Naive B cell (primary cell): ENCODE measurements around the gene TMEM52. TPM values are rescaled to one million over a fixed set of nuclear protein-coding genes. Genes with fewer than 3 reads are reported as not detected.

Source experiments
- ATAC-seq, 2 donors: fragments of 150-1000 bp; cut with Tn5 transposase; 2 replicates each; pipeline ENCODE4 v1.10.0; 2021; ENCODE audit warnings: low read depth in 2 of 2, mild to moderate bottlenecking in 2 of 2, moderate library complexity in 2 of 2
- DNase-seq: peaks from one replicate; pipeline ENCODE4 v3.0.0; 2022
- H3K27ac Mint-ChIP-seq, 6 donors: one replicate each; pipeline ENCODE4 v1.8.0; 2020 to 2022; ENCODE audit warnings: mild to moderate bottlenecking in 6 of 6, mixed read lengths in 6 of 6, moderate library complexity in 5 of 6, inconsistent platforms in 2 of 6
- H3K27me3 Mint-ChIP-seq, 3 donors: one replicate each; pipeline ENCODE4 v1.8.0; 2021 to 2022; ENCODE audit warnings: mixed read lengths in 3 of 3, mild to moderate bottlenecking in 1 of 3
- H3K36me3 Mint-ChIP-seq, 2 donors: one replicate each; pipeline ENCODE4 v1.8.0; 2020 to 2022; ENCODE audit warnings: mixed read lengths in 2 of 2, inconsistent platforms in 1 of 2, mild to moderate bottlenecking in 1 of 2
- H3K4me1 Mint-ChIP-seq, 3 donors: one replicate each; pipeline ENCODE4 v1.8.0; 2020 to 2022; ENCODE audit warnings: mixed read lengths in 3 of 3, inconsistent platforms in 1 of 3, mild to moderate bottlenecking in 1 of 3, moderate library complexity in 1 of 3
- H3K4me3 Mint-ChIP-seq, 8 donors: one replicate each; pipeline ENCODE4 v1.8.0; 2020 to 2022; ENCODE audit warnings: mild to moderate bottlenecking in 8 of 8, mixed read lengths in 8 of 8, moderate library complexity in 8 of 8, inconsistent platforms in 2 of 8
- H3K9me3 Mint-ChIP-seq, 7 donors: one replicate each; pipeline ENCODE4 v1.8.0; 2020 to 2022; ENCODE audit warnings: mixed read lengths in 7 of 7, mild to moderate bottlenecking in 5 of 7, inconsistent platforms in 2 of 7, moderate library complexity in 1 of 7
- polyA plus RNA-seq, 6 donors: library from polyadenylated mRNA; unstranded; fragments of 300-500 nt; fragmentation: Illumina TruSeq; gene quantifications; one replicate each; pipeline ENCODE4 v1.2.3, GENCODE V29; 2021; ENCODE audit warnings: low read depth in 6 of 6

TMEM52 gene
- polyA plus RNA-seq, 6 donors from 2014 or later: 0.28 to 0.31 TPM; not detected in 4

DNA sequence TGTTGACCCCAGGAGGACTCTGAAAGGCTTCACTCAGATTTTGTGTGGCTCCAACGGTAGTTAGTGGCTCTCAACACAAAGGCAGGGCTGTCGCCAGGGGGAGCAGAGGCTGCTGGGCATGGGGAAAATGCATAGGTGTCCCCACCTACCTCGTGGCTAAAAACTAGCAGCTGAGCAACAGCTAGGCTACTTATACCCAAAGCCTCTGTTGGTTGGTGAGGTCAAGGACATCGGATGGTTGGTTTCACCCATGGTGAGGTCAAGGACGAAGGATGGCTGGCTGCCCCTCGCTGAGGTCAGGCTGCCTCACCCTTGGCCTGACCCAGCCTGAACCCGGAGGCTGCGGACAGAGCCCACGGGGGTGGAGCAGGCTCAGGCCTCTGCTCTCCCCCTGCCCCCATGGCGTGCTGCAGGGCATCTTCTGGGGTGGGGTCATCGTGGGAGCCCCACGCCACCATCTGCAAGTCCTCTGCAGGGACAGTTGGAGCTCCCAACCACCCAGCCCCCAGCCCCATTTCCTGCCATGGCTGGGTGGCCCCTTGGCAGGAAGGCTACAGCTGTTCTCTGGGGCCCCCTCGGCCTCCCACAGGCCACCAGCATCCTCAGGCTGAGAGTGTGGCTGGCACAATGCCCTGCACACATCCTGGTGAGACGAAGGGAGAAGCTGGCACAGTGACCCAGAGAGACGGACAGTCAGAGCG, 19.7 kb downstream of the TMEM52 start:
- Mint-ChIP-seq H3K9me3 (peaks cover 0 to 1% (median 0%) of the 10 kb centered on the region in 7 donors), H3K4me1 (peaks cover 37 to 45% (median 42%) of the 10 kb centered on the region in 3 donors), H3K36me3 (no peaks in the 10 kb centered on the region), H3K4me3 (peak overlapping the region in 2 of 8 donors; percentile 35 to 65), H3K27ac (peak overlapping the region in 2 of 6 donors; percentile 29 to 44), H3K27me3 (no peaks in the 10 kb centered on the region)
- ATAC-seq: peak; percentile 48 to 62
- no peak for DNase-seq

DNA sequence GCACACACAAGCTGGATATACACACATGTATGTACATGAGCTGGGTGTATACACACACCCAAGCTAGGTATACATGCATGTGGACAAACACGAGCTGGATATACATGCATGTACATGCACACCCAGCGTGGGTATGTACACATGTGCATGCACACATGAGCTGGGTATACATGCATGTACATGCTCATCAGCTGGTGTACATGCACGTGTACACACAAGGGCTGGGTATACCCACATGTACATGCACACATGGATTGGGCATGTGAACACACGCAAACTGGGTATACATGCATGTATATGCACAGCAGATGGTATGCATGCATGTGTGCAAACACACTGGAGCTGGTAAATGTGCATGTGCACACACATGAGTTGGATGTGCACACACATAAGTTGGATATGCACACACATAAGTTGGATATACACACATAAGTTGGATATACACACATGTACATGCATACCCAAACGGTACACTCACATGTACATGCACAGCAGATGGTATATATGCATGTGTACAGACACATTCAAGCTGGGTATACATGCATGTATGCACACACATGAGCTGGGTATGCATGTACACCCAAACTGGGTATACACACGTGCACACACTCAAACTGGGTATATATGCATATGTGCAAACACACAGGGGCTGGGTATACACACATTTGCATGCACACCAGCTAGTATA, 20.7 kb downstream of the TMEM52 start:
- Mint-ChIP-seq H3K4me3 (no peak overlapping the region), H3K27ac (peak overlapping the region in 1 of 6 donors; percentile 29), H3K36me3 (no peaks in the 10 kb centered on the region), H3K9me3 (peaks cover 0 to 1% (median 0%) of the 10 kb centered on the region in 7 donors), H3K27me3 (no peaks in the 10 kb centered on the region), H3K4me1 (peaks cover 42 to 51% (median 49%) of the 10 kb centered on the region in 3 donors)
- ATAC-seq (no peak), DNase-seq (no peak)

GRCh38 chr1:1895456-1896336, 23.4 kb downstream of the TMEM52 start:
- H3K4me1 Mint-ChIP-seq: peaks cover 48 to 55% (median 55%) of the 10 kb centered on the region in 3 donors
- peak overlapping the region in 4 of 6 donors; percentile 7 to 78 (median 52) for H3K27ac Mint-ChIP-seq

GRCh38 chr1:1895060-1895418, 24.0 kb downstream of the TMEM52 start:
- H3K4me1 Mint-ChIP-seq: peaks cover 48 to 55% (median 54%) of the 10 kb centered on the region in 3 donors
- H3K36me3 Mint-ChIP-seq: no peaks in the 10 kb centered on the region
- DNase-seq (no peak), ATAC-seq (no peak)
- no peaks in the 10 kb centered on the region for H3K27me3 Mint-ChIP-seq
- H3K27ac Mint-ChIP-seq: peak overlapping the region in 5 of 6 donors; percentile 75 to 91 (median 78)
- H3K4me3 Mint-ChIP-seq: peak overlapping the region in 5 of 8 donors; percentile 19 to 80 (median 68)
- peaks cover 0 to 1% (median 0%) of the 10 kb centered on the region in 7 donors for H3K9me3 Mint-ChIP-seq

More at GRCh38 chr1:1895456-1896336, 23.4 kb downstream of the TMEM52 start:
- Mint-ChIP-seq H3K27me3 (no peaks in the 10 kb centered on the region), H3K36me3 (no peaks in the 10 kb centered on the region), H3K4me3 (peak overlapping the region in 7 of 8 donors; percentile 23 to 76 (median 47)), H3K9me3 (peaks cover 0 to 1% (median 0%) of the 10 kb centered on the region in 7 donors)
- DNase-seq: peak; percentile 37
- ATAC-seq: peak in 1 of 2 donors; percentile 27

GRCh38 chr1:1894354-1895059, 24.6 kb downstream of the TMEM52 start:
- Mint-ChIP-seq H3K27me3 (no peaks in the 10 kb centered on the region), H3K9me3 (peaks cover 0 to 1% (median 0%) of the 10 kb centered on the region in 7 donors), H3K36me3 (no peaks in the 10 kb centered on the region), H3K4me1 (peaks cover 44 to 56% (median 49%) of the 10 kb centered on the region in 3 donors), H3K27ac (peak overlapping the region in 5 of 6 donors; percentile 75 to 96 (median 78)), H3K4me3 (peak overlapping the region in 6 of 8 donors; percentile 36 to 80 (median 56))
- no peak for ATAC-seq
- no peak for DNase-seq

- H3K36me3 Mint-ChIP-seq: no peaks in the 10 kb centered on the region
- no peak for DNase-seq
- no peaks in the 10 kb centered on the region for H3K27me3 Mint-ChIP-seq
- peak overlapping the region in 2 of 8 donors; percentile 29 to 91 for H3K4me3 Mint-ChIP-seq
- H3K4me1 Mint-ChIP-seq: peaks cover 45 to 58% (median 48%) of the 10 kb centered on the region in 3 donors
- no peak overlapping the region for H3K27ac Mint-ChIP-seq
- peaks cover 0 to 1% (median 0%) of the 10 kb centered on the region in 7 donors for H3K9me3 Mint-ChIP-seq
- no peak for ATAC-seq
Measured at GRCh38 chr1:1893997-1894353, 25.1 kb downstream of the TMEM52 start.

DNA sequence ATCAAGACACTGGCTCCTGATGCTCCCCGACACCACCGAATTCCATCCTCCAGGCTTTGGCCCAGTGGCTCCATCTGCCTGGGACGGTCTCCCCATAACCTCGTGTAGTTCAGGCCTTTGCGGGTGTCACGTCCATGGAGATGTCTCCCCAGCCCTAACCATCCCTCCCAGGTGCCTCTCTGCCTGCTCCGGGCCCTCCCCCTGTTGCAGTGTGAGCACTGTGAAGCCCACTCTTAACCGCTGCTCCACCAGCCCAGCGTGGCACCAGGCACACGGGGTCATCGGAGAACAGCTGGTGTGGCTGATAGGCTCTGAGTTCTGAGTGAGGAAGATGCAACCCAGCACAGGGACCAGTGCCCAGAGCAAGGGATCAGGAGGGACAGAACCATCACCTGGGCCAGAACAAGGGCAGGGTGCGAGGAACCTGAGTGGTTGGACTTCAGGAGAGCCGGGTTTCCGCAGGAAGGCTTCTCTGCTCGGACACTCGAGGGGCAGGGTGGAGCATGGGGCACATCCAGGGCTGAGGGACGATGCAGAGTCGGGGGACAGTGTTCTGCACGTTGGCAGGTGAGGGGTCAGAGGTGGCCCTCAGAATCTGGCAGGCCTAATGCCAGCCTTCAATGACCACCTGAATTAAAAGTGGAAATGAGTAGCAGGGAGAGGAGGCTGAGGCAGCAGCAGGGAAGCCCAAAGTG, 25.6 kb downstream of the TMEM52 start:
- DNase-seq (no peak), ATAC-seq (no peak)
- H3K9me3 Mint-ChIP-seq: peaks cover 0 to 1% (median 0%) of the 10 kb centered on the region in 7 donors
- H3K4me3 Mint-ChIP-seq: peak overlapping the region in 7 of 8 donors; percentile 29 to 91 (median 59)
- H3K27ac Mint-ChIP-seq: peak overlapping the region in 4 of 6 donors; percentile 76 to 88 (median 80)
- H3K4me1 Mint-ChIP-seq: peaks cover 48 to 60% (median 52%) of the 10 kb centered on the region in 3 donors
- no peaks in the 10 kb centered on the region for H3K36me3 Mint-ChIP-seq
- H3K27me3 Mint-ChIP-seq: no peaks in the 10 kb centered on the region

DNA sequence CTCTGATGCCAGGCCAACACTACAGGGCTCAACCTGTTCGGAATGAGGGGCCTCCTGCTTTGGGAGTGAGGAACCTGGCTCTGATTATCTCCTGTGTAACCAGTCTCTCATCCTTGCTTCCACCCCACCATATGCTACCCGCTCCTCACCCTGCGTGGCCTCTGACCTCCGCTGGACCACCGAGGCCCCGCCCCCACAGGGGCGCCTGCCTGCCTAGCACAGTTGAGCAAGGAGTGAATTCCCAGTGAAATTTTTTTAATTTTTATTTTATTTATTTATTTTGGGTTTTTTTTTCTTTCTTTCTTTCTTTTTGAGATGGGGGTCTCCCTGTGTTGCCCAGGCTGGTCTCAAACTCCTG, 26.3 kb downstream of the TMEM52 start:
- H3K4me3 Mint-ChIP-seq: peak overlapping the region; percentile 86 to 95 (median 92)
- no peak for ATAC-seq
- no peak for DNase-seq
- H3K4me1 Mint-ChIP-seq: peaks cover 49 to 62% (median 59%) of the 10 kb centered on the region in 3 donors
- H3K36me3 Mint-ChIP-seq: no peaks in the 10 kb centered on the region
- H3K27ac Mint-ChIP-seq: peak overlapping the region in 4 of 6 donors; percentile 94 to 98 (median 98)
- no peaks in the 10 kb centered on the region for H3K9me3 Mint-ChIP-seq
- no peaks in the 10 kb centered on the region for H3K27me3 Mint-ChIP-seq

DNA sequence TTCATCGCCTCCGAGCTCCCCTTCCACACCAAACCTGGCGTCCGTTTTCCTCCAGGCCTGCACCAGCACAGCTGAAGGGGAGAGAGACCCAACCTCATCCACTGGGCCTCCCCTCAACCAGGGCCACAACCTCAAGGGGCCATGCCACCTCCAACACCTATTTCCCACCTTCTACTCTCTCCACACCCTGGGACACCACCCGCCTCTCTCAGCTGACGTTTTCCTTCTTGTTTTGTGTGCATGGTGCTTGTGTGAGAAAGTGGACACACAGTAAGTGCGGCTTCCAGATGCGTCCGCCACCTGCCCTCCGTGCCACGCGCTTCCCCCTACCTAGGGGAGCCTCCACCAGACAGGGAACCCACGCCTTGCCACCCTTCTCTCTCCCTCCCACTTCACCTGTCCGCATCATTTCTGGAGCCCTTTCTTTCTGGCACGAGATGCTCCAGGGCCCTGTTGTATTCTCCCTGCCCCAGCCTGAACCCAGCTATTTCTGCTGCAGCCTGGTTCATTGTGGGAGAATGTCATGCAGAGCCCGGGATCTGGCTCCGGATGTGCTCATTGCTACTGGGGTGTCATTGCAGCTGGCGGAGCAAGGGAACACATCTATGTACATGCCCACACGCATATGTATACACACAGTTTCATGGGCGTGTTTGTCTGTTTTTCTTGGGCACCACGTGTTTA, 26.9 kb downstream of the TMEM52 start:
- H3K36me3 Mint-ChIP-seq: no peaks in the 10 kb centered on the region
- no peaks in the 10 kb centered on the region for H3K27me3 Mint-ChIP-seq
- peaks cover 49 to 66% (median 61%) of the 10 kb centered on the region in 3 donors for H3K4me1 Mint-ChIP-seq
- no peak for DNase-seq
- peak overlapping the region; percentile 86 to 95 (median 92) for H3K4me3 Mint-ChIP-seq
- peak overlapping the region; percentile 81 to 98 (median 96) for H3K27ac Mint-ChIP-seq
- H3K9me3 Mint-ChIP-seq: no peaks in the 10 kb centered on the region
- ATAC-seq: no peak

- Mint-ChIP-seq H3K27ac (peak overlapping the region; percentile 81 to 98 (median 98)), H3K4me3 (peak overlapping the region; percentile 86 to 95 (median 92)), H3K27me3 (no peaks in the 10 kb centered on the region), H3K9me3 (no peaks in the 10 kb centered on the region), H3K4me1 (peaks cover 53 to 68% (median 65%) of the 10 kb centered on the region in 3 donors), H3K36me3 (no peaks in the 10 kb centered on the region)
- DNase-seq: no peak
- ATAC-seq: peak; percentile 39 to 42
Measured at GRCh38 chr1:1891349-1892078, 27.6 kb downstream of the TMEM52 start.
